NOMO-1 treated with dmso at 0.1 percent for 144 hours (cell line): ENCODE measurements around the gene SYTL3.

Experiments
- DNase-seq: peaks from one replicate; lab custom pipeline; 2025; ENCODE audit not compliant: unreplicated experiment; lab: John Stamatoyannopoulos, UW

SYTL3 gene

DNA sequence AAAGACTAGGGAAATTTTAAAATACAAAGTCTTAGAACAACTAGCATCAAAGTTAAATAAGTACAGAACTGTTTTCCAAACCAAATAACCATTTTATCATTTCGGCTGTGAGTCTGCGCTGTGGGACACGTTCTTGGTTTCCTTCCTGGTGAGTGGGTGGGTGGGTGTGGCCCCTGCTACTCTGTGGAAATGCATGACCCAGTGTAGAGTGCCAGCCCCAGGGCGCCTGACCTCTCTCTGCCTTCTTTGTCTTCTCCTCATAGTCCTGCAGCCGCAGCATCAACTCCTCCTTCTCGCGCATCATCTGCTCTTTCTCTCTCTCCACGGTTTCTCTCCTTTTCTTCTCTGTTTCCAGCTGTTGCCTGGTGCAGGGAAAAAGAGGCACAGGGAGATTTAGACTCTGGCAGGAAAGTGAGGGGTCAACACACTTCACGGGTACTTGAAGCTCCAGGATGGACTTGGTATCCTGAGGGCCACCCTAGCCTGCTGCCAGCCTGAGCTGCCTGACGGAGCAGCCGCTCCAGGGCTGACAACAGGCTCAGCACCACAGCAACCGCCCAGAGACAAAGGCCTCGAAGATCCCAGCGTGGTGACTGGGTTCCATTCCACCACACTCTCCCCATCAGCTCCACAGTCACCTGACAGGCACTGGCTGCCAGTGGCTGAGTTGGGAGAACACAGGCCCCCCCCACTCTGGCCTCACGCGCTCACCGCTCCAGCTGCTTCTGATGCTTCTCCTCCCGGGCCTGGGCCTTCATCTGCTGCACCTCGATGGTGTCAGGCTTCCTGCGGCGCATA lies 120.9 kb downstream of the SYTL3 start:
- no peak for DNase-seq

DNA sequence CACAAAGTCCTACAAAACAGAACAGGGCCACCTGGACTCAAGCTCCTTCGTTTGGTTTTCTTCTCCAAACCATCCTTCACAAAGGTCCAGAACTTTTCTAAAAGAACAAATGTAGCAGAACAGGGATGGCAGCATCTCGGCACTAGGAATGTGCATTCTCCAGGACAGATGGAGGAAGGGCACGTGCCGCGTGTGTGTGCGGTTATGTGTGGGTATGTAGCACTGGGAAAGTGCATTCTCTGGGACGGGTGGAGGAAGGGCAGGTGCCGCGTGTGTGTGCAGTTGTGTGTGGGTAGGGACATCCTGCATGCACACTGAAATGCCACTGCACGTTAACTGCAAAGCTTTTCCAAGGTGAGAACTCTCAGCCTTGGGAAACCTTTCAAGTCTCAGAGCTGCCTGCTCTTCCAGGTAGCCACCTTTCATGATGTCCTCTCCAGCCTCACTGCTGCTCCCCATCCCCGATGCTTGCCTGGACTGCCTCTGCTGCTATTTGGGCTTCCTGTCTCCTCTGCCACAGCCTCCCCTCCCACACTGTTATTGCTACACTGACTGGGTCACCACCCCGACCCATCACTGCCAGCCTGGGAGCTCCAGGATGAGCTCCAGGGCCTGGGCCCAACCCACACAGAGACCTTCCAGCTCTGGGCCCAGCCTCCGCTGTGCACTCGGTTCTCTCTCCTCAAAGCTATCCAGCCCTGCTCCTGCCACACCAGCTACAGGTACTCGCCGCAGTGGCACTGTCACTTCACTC lies 121.7 kb downstream of the SYTL3 start:
- DNase-seq = no peak

DNA sequence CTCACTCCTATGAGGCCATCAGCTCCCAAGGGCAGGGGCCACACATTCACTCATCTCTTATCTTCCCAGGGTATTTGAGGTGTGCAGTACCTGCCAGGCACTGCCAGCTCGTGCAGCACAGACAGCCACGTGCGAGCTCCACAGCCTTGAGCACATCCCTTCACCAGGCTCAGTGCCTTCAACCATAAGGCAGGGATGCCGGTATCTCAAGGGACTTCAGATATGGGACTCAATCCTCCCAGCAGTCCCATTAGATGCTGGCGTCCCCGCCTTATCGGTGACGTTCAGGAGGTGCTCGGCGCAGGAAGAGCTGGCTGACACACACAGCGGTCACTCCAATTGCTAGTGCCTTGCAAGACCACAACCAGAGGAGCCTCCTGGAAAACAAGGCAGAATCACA lies 122.3 kb downstream of the SYTL3 start:
- DNase-seq = no peak

DNA sequence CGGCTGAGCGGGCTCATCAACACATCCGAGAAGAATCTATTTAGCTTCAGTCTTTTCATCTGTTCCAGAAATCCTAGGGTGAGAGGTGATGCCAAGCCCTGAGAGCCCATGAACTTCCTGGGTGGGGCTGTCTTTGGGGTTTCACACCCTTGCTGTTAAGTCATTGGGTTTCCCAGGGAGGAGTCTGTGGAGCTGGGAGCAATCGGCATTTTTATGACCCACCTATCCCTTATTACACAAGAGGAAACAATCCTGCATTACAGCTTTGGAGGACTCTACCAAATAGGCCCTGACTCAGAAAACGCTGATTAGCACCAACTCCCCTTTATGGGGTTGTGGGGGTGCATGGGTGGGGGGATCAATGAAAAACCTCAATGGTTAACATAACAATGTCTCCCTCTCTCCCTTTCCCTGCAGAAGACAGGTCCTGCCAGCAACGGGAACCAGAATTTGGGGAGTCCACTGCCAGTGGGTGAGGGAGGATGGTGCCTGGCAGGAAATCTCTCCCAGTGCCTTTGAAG lies 123.1 kb downstream of the SYTL3 start:
- no peak for DNase-seq

DNA sequence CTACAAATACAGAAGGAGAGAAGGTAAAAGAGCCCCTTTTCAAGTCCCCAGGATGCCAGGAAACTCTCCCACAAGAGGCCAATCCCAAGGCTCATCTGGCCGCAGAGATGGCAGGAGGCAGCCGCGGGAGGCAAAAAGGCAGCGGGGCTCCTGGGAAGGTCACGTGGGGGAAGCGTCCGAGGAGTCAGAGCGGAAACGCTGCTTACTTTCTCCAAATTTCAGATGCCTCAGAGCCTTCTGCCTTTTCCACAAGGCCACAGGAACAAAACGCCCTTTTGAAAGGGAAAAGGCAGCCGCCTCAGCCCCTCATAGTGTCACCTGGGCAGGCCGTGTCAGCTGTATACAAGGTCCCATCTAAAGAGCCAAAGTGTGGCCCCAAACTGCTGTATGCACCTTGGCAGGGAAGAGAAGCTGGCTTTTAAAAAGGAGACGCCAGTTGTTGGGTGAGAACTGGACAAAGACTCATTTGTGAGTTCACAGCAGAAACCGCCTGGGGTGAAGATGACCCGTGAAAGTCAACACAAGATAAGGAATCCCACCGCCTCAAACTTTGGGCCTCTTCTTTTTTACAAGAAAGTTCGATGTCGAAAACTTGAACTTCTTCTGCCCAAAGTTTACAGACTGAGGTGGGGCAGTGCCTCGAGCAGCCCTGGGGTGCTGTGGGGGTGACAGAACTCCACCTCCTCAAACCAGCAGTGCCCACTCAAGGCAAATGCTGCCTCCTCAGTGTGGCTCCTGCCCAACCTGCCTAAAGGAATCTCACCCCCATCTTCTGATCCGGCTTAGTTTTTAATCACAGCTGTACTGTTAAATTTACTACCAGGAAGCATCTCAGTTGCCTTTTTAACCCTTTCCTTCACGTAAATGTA lies 124.0 kb downstream of the SYTL3 start:
- no peak for DNase-seq

DNA sequence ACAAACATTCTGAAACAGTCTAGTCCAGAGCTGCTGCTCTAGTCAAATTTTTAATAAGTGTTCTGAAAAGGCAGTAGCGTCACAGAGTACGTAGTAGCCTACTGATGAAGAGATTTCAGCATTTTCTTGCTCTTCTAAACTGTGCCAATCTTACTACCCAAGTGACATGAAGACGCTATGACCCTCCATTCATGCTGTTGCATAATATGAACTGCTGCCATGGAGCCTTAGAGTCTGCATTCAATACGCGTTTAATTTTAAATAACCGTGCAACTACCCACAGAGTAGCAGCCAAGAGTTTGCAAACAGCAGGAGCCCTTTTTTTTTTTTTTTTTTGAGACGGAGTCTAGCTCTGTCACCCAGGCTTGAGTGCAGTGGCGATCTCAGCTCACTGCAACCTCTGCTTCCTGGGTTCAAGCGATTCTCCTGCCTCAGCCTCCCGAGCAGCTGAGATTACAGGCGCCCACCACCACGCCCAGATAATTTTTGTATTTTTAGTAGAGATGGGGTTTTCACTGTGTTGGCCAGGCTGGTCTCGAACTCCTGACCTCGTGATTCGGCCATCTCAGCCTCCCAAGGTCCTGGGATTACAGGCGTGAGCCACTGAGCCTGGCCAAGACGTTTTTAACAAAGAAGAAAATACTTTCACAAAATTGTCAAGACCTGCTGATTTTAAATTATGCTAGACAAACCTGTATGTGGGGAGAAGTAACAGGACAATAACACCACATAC lies 125.0 kb downstream of the SYTL3 start:
- DNase-seq = no peak

DNA sequence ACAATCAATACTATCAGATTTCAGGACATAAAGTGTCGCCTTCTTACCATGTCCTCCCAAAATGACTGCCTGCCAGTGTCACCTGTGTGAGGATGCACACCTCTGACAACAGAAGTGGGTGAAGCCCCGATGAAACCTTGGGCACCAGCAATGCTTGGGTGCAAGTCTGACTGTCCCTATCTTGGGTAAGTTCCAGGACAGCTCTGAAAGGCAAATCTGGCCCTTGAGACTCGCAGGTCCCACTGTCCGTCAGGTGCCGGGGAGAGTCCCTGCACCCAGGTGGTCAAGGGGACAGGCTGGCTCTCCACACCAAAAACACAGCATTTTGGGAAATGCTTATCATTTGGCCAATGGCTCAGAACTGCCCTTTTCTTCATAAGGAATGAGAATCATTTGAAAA lies 126.0 kb downstream of the SYTL3 start:
- no peak for DNase-seq

DNA sequence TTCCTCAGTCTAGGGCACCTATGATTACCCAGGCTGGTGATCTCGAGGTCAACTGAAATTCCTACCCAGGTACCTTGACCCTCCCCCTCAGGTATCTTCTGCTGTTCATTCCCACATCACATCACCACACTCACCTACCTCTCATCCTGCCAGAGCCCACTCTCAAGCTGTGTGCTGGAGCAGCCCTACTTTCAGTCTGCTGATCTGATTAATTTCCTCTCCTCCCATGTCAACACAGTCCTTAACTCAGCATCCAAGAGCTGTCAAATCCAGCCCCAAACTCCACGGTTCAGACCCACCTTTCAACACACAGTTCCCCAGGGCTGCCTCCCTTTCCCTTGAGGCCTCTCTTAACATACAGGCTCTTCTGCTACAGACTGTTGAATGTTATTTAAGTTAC lies 126.9 kb downstream of the SYTL3 start:
- DNase-seq = no peak

DNA sequence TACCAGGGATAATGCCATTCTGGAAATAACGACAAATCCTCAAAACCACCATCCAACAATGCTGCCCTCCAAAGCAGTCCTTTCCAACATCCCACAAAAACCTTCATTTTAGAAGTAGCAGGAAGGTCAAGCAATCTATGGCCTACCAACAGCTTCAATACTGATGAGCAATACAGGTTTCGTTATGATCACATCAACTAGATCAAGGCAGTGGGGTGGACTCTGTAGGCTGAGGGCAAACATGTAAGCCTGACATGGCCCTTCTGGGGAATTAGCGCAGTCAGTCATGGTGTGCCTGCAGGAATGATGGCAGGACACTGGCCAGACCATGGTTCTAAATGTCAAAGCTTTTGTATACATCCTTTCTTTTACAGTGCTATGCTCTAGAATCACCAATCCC lies 127.7 kb downstream of the SYTL3 start:
- DNase-seq = no peak

DNA sequence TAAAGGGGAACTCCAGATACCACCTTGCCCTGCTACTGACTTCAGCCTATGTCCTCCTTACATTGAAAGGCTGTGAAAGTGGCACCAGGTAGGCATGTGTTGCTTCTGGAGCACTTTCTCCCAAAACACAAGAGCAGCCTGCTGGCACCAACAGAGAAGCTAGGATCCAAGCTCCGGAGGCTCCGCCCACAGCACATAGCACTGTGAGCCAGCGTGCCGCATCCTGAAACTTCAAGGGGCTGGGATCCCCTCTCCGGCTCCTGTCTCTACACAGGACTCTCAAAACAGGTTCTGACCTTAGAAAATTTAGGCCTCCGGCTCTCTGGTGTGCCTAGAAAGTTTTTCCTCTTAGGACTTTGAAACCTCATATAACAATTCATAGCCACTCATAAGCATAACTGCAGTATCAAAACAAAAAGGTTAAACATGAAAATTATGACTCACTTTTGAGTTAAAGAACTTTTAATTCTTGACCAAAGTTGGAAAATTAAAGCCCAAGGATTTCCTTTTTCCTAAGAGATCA lies 128.2 kb downstream of the SYTL3 start:
- DNase-seq = no peak

DNA sequence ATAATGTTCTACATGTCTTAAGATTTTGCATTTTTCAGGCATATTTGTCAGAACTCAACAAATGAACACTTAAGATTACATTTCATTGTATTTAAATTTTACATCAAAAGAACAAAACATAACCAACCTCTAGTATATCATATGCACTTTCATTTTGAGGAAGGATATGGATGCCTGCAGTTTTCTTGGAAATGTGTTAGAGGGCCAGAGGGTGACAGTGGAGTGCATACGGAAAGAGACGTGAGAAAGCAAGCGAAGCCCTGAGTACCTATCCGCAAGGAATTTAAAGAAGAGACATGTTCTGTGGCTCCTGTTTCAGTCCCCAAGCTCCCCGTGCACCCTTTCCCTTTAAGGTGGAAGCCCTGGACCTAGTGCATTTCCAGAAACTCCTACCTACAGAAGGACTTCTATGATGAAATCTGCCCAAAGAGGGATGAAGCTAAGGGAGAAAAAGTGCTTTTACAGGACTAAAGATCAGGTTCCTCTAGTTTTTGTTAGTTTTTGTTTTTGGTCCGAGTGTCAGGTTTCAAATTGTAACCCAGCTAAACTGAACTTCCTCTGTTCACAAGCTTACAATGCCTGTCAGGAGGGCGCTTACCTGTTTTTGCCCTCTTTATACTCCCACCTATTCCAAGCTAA lies 130.5 kb downstream of the SYTL3 start:
- no peak for DNase-seq

DNA sequence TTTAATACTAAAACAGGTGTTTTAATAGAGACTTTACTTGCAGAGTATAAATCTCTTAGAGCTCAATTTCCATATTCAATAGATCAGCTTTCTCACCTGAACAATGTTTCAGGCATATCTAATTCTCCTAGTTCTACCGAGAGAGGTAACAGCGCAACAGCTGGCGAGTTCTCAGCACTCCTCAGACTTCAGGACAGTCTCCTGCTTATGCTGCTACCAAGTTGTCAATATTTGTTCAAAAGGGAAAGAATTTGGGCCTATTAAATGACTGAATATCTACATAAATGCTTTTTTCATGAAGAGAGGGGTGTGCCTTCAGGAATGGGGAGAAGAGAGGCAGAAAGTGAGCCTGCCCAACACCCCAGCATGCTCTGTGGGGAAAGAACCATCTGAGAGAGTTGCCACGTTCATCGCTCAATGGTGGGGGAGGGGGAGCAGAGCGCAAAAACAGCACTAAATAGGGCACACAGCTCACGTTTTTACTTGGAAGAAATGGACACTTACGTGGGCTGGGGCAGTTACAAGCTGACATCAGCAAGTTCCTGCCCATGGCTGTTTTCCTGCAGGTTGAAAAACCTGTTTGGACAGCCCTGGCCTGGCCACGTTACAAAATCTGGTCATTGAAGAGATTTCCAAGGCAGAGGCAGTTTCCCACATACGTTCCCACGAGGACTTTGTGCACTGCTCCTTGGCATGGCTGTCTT lies 131.3 kb downstream of the SYTL3 start:
- DNase-seq = no peak

DNA sequence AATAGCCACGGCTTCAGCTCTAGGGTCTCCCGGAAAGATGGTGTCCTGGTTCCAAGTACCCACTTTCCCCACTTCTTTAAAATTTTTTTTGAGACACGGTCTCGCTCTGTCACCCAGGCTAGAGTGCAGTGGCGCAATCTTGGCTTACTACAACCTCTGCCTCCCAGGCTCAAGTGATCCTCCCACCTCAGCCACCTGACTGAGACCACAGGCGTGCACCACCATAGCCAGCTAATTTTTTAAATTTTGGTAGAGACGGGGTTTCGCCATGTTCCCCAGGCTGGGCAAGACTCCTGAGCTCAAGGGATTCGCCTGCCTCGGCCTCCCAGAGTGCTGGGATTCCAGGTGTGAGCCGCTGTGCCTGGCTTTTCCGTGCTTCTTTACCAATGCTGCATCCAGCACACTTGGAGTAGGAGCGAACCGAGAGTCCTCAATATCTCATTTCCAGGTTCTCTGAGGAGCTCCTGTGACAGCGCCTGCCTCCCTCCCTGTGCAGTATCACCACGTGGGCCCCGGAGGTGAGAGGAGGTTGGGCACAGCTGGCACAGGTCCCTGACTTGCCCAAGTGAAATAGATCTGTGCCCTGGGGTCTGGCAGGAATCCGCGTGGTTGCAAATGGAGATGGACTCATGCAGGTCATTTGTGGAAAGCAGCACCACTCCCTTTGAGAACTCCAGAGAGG lies 132.0 kb downstream of the SYTL3 start:
- DNase-seq = no peak

DNA sequence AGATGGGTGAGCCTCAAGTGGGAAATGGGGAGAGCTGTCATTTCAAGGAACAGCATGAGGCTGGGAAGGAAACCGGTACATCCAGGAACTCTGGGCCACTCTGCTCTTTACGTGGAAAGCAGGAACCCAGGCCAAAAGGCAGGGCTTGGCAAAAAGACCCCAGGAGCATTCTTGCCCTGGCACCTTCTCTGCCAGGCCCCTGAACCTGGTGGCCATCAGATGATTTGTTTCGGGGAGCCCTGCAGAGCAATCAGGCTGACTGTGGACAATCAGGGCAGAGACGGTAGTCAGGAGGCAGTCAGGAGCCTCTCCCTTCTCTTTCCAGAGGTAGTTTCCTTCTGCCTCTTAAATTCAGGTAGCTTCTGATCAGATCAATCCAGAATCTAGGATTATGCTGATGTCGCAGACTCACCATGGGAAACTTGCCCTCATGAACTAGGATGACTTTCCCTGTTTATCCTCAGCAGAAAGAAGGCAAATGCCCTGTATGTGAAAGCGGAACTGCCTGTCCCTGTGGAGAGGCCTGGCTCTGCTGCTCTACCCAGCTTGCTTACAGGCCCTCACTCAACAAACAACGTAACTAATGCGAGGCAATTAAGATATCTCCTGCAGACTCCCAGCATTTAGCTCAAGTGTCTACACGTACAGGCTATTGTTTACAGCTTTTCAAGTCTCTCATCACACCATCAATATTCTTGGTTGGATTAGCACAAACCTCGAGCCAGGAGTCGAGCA lies 132.7 kb downstream of the SYTL3 start:
- no peak for DNase-seq

DNA sequence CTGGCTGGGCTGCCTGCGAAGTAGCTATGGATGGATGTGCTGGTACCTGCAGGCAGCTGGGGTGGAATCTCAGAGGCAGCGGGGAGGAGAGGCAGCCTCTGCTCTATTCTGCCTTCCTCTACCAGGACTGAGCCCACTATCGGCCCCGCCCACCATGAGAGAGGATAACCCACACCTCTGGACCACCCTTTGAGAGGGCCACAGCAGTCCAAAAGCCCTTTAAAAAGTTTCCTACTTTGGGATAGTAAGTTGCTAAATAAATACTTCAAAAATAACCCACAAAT lies 133.3 kb downstream of the SYTL3 start:
- no peak for DNase-seq

DNA sequence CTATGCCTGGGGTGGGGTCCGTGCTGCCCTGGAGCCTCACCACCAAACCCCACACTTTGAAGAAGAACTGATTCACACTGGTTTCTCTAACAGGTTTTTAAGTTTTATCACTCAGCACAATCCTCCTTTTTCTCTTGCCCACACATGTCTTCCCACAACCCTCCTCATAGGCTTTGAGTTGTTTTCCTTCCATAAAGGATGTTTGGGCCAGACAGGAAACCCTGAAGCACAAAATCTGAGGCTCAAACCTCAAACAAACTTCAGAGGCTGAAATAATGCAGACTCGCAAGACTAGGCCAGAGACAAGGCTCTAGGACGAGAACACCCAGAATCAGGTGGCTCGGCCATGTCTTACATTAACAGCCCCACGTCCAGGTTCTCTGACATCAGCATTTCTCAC lies 134.0 kb downstream of the SYTL3 start:
- DNase-seq = no peak

DNA sequence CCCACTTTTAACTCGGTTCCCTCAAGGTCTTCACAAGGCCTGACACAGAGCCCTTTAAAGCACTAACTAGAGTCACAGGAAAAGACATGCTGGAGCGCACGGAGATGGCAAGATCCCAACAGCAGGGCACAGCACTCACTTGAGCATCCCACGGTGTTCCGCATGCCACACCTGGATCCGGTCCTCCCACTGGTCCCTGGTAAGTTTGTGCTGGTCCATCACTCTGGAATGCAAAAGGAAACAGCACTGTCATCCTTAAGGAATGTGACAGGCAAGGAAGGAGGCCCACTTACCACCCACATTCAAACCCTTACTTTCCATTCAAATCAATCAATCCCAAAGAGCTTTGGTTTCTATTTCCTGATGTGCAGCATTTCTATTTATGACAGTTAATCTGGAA lies 134.7 kb downstream of the SYTL3 start:
- DNase-seq = no peak

DNA sequence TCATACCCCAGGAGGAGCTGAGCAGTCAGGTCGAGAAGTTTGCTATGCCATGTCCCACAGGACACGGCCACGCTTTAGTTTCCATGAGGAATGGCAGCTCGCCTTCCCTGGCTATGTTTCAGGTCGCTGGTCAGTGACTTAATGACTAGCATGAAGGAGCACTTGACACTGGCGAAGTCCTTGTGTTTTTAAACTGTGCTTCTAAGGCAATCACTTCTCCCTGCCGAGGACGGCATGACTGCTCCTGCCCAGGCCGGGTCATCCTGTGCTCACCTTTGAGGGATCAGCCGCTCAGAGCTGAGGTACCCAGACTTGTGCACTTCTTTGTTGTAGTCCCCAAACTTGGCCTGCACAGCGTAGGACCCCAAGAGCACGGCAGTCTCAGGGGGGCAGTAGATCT lies 135.2 kb downstream of the SYTL3 start:
- DNase-seq = no peak
